AG04449 (cell line): ENCODE results near the gene DTX1.
A peak's percentile ranks its signal among the peaks of the same experiment; 100 is the strongest.

Source experiments
- CTCF ChIA-PET: fragments of 350-600 bp; formaldehyde crosslinking; extraction: SDS; loops from one replicate; lab custom pipeline; 2021; ENCODE audit warnings: antibody characterized with exemption; lab: Yijun Ruan, JAX
- POLR2A ChIA-PET: fragments of 400-600, 350-600 bp; formaldehyde crosslinking; extraction: SDS; loops from one replicate; lab custom pipeline; 2020; ENCODE audit warnings: antibody characterized with exemption, inconsistent platforms; lab: Yijun Ruan, JAX
- DNase-seq: peaks from one replicate; pipeline ENCODE4 v3.0.0-alpha.2; 2010; ENCODE audit warnings: low read depth, low spot score
- H3K4me3 ChIP-seq: 2 replicates; pipeline ENCODE4 v1.5.1; 2011; ENCODE audit warnings: low read depth, mild to moderate bottlenecking, control low read depth, low read length
- TF ChIP-seq, protein P1 (sequence below): IDR thresholded peaks from one replicate; pipeline ENCODE4 v1.5.1; 2011; ENCODE audit warnings: mild to moderate bottlenecking, moderate library complexity, low read length, control low read depth, inconsistent platforms; ENCODE audit not compliant: insufficient read depth; ENCODE audit errors: missing control alignments

DTX1 gene

DNA sequence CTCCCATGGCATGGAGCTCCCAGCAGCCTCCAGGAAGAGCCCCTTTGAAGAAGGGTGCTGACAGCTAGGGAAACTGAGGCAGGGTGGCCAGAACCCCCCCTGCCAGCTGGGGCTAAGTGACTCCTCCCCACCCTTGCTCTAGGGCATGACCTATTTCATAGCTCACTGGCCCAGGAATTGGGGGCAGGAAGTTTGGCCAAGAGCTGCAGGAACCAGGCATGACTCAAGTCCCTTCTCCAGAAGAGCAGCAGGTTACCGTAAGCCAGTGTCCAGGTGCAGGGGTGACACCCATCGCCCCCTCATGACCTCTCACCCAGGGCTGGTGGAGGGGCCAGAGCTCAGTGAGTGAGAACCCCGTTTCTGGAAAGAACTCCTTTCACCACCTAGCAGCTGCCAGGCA lies 77.1 kb downstream of the DTX1 start:
- no peak overlapping the region for H3K4me3 ChIP-seq
- no peak for DNase-seq
- ChIA-PET CTCF (no interaction called here), POLR2A (no interaction called here)
- TF ChIP-seq, protein P1, sequence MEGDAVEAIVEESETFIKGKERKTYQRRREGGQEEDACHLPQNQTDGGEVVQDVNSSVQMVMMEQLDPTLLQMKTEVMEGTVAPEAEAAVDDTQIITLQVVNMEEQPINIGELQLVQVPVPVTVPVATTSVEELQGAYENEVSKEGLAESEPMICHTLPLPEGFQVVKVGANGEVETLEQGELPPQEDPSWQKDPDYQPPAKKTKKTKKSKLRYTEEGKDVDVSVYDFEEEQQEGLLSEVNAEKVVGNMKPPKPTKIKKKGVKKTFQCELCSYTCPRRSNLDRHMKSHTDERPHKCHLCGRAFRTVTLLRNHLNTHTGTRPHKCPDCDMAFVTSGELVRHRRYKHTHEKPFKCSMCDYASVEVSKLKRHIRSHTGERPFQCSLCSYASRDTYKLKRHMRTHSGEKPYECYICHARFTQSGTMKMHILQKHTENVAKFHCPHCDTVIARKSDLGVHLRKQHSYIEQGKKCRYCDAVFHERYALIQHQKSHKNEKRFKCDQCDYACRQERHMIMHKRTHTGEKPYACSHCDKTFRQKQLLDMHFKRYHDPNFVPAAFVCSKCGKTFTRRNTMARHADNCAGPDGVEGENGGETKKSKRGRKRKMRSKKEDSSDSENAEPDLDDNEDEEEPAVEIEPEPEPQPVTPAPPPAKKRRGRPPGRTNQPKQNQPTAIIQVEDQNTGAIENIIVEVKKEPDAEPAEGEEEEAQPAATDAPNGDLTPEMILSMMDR, result no peak

DNA sequence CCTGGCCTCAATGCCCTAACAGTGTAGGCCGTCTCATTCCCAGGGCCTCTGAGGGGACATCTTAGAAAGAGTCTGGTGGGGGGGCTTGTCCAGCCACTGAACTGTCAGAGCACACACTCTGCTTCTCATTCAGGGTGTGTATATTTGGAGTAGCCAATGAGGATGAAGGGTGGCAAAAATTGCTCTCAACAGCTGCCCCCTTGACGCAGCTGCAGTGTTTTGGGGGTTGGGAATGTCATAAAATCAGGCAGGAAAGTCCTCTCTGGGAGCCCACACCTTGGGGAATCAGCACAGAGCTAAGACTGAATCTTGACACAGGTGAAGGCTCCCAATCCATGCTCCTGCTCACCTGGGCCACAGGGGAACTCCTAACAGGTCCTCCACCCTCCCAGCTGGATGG lies 77.5 kb downstream of the DTX1 start:
- no peak for DNase-seq
- ChIA-PET CTCF (interaction anchor here (1.3 kb wide), 1 partner anchor 15 kb away, joined by 4 read pairs; no protein-coding TSS in a partner anchor), POLR2A (no interaction called here)
- no peak overlapping the region for H3K4me3 ChIP-seq
- TF ChIP-seq, protein P1, result no peak

DNA sequence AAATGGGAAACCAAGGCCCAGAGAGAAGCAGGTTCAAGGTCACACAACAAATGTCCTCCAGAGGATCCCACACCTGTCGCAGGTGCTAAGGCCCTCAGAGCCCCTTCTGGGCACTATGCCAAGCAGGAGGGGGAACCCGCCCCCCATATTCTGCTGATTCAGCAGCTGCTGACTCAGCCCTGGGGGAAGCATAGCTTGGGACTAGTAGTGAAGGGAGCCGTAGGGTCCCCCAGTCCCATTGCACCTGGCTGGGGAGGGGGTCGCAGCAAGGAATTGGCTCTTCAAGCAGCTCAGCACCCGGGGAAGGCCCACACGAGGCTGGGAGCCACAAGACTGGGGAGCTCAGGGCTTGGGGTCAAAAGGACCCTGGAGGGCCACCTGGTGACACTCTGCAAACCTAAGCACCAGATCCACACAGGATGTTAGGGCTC lies 78.0 kb downstream of the DTX1 start:
- ChIA-PET CTCF (interaction anchor here (1.3 kb wide), 1 partner anchor 14 kb away, joined by 4 read pairs; no protein-coding TSS in a partner anchor), POLR2A (no interaction called here)
- no peak for DNase-seq
- H3K4me3 ChIP-seq, result no peak overlapping the region
- TF ChIP-seq, protein P1, result no peak

DNA sequence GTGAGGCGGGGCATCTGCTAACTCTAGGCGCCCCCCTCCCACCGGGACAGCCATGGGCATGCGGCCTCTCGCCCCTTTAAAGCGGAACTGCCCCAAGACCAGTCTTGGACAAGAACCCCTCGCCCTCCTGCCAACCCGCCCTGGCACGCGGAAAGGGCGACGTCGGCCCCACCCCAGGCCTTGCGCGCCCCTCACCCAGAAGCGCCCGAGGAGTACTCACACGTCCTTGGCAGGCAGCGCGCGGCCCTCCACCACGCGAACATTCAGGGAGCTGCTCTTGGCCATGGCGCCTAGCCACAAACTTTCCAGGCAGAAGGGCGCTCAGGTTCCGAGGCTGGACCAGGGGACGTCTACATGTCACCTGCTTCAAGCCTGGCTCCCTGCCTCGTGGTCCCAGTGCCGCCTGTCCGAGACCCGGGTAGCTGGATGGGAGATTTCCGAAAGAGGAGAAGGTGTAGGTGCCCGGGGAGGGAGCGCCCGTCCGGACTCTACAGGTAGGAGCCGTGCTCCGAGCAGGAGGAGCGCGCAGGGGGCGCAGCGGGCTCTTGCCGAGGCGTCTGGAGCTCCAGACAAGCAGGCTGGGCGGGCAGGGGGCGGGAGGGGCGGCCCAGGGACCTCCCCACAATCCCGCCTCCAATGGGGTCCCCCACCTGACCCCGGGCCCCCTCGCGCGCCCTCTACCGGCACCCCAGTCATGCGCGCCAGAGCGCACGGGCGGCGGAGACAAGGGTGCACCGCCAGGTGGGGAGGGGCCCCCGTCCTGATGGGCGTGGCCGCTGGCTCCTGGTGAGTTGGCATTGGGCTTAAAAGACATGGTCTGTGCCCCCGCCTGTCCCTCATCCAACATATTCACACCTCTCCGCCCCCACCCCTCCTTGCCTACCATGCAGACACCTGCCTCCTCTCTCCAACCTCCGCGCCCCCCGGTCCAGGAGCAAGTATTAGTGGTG lies 78.9 kb downstream of the DTX1 start, which contains the start of gene RASAL1:
TSS of gene RASAL1 (minus strand) at position 584 of the 950 bp plus-strand sequence. CDS start at position 285, 299 bp downstream.
- POLR2A ChIA-PET, result no interaction called here
- DNase-seq, result no peak
- CTCF ChIA-PET, result interaction anchor here (1.1 to 1.3 kb wide), 2 partner anchors 13 to 17 kb away, joined by 3 to 4 read pairs; no protein-coding TSS in a partner anchor
- H3K4me3 ChIP-seq, result no peak within 1 kb of the TSS
- TF ChIP-seq, protein P1, result peak; percentile 24

DNA sequence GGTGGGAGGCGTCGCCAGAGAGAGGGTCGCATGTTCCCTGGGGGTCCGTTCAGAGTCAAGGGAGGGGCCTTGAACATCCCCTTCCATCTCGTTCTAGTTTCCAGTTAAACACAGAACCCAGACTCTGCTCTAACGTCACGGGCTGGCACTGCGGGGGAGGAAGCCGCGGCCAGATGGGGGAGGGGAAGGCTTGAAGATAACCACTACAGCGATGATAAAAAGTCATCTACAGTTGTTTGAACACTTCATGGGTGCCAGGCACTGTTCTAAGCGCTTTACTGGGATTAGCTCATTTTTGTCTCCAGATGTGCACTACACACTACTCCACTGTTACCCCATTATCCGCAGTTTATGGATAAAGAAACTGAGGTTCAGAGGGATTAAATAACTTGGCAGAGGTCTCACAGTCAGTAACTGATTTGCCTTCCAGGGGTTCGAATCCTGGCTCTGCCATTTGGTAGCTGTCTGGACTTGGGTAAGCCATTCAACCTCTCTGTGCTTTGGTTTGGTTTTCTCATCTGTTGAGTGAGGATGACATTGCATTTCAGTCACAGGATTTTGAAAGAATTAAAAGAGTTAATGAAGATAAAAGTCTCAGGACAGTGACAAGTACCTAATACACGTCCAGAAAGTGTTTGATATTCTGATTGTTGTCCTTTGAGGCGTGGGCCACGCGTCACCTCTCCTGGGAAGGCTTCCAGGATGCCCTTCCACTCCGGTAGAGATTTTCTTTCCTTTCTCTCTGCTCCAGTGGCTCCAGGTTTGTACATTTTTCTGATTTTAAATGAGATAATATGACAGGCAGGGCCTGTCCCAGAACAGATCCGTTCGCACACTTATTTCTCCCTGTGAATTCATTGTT lies 79.8 kb downstream of the DTX1 start:
- TF ChIP-seq, protein P1, result no peak
- H3K4me3 ChIP-seq, result no peak overlapping the region
- ChIA-PET CTCF (interaction anchor here (1.1 kb wide), 1 partner anchor 16 kb away, joined by 3 read pairs; no protein-coding TSS in a partner anchor), POLR2A (no interaction called here)
- no peak for DNase-seq
